Brain microvascular endothelial cell (primary cell): ENCODE data around the gene STARD10.

Experiments used
- DNase-seq: peaks from one replicate; pipeline ENCODE4 v3.0.0-alpha.2; 2020
- H3K27ac ChIP-seq: fragments of 250-450 bp; sonication (Bioruptor Pico); 2 replicates; pipeline ENCODE4 v1.5.1; 2020; ENCODE audit warnings: mild to moderate bottlenecking, moderate library complexity
- H3K27me3 ChIP-seq: fragments of 250-450 bp; sonication (Bioruptor Pico); replicated peaks from 2 replicates; pipeline ENCODE4 v1.5.1; 2020; ENCODE audit warnings: mild to moderate bottlenecking
- H3K36me3 ChIP-seq: fragments of 250-450 bp; sonication (Bioruptor Pico); replicated peaks from 2 replicates; pipeline ENCODE4 v1.5.1; 2020; ENCODE audit warnings: mild to moderate bottlenecking
- H3K4me3 ChIP-seq: 2 replicates; pipeline ENCODE4 v1.5.1; 2011; ENCODE audit warnings: low read depth, mild to moderate bottlenecking, control low read depth, low read length, moderate library complexity
- in situ Hi-C: cut with HindIII; loops from 2 replicates; pipeline ENCODE4 v1.10.0; 2017; ENCODE audit warnings: low sequenced_read_pairs, low pct_ligation_motif_present
- TF ChIP-seq, protein P1 (sequence below): IDR thresholded peaks from 2 replicates; pipeline ENCODE4 v1.5.1; 2011; ENCODE audit warnings: low read depth, mild to moderate bottlenecking, moderate library complexity, low read length, control low read depth, inconsistent platforms; ENCODE audit errors: missing control alignments

STARD10 gene

DNA sequence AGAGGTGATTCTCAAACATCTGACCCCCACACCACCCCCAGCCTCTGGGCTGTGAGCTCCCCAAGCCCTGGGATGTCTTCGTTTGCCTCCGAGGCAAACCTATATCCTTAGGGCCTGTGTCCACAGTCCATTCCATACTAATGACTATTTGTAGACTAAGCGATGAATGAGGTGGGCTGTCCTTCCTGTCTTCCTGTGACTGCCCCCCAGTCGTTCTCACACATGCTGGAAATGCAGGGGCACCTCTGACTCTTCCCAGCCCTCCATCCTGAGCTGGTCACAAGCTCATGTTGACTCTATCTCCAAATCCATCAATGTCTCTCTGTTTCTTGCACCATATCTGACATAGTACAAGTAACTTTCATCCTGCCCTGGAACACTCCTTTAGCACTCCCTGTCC lies 25.1 kb upstream of the STARD10 start:
- no peaks in the 10 kb centered on the region for H3K36me3 ChIP-seq

DNA sequence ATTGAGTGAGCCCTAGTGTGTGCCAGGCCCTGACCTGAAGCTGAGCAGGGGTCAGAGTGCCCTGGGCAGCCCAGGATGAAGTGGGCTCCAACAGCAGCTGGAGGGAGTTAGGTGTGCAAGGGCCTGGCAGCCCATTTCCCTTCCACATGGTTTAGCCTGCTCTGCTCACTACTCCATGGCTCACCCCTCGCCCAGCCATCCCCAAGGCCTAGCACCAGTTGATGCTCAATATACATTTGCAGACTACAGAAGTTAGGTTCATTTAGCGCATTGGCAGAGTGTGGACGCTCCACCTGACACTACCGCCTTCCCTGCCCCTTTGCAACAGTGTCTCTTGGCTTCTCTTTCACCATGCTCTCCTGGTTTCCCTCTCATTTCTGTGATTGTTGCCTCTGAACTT lies 24.1 kb upstream of the STARD10 start:
- no peaks in the 10 kb centered on the region for H3K27me3 ChIP-seq
- H3K27ac ChIP-seq, result no peak overlapping the region
- H3K36me3 ChIP-seq, result no peaks in the 10 kb centered on the region
- in situ Hi-C loops, result no loop called here
- TF ChIP-seq, protein P1, sequence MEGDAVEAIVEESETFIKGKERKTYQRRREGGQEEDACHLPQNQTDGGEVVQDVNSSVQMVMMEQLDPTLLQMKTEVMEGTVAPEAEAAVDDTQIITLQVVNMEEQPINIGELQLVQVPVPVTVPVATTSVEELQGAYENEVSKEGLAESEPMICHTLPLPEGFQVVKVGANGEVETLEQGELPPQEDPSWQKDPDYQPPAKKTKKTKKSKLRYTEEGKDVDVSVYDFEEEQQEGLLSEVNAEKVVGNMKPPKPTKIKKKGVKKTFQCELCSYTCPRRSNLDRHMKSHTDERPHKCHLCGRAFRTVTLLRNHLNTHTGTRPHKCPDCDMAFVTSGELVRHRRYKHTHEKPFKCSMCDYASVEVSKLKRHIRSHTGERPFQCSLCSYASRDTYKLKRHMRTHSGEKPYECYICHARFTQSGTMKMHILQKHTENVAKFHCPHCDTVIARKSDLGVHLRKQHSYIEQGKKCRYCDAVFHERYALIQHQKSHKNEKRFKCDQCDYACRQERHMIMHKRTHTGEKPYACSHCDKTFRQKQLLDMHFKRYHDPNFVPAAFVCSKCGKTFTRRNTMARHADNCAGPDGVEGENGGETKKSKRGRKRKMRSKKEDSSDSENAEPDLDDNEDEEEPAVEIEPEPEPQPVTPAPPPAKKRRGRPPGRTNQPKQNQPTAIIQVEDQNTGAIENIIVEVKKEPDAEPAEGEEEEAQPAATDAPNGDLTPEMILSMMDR, result no peak
- DNase-seq, result no peak
- no peak overlapping the region for H3K4me3 ChIP-seq

More for the DNA sequence above, 25.1 kb upstream of the STARD10 start:
- Histone ChIP-seq H3K27ac (no peak overlapping the region), H3K27me3 (no peaks in the 10 kb centered on the region), H3K4me3 (no peak overlapping the region)
- no peak for DNase-seq
- in situ Hi-C loops, result no loop called here
- TF ChIP-seq, protein P1, result no peak

DNA sequence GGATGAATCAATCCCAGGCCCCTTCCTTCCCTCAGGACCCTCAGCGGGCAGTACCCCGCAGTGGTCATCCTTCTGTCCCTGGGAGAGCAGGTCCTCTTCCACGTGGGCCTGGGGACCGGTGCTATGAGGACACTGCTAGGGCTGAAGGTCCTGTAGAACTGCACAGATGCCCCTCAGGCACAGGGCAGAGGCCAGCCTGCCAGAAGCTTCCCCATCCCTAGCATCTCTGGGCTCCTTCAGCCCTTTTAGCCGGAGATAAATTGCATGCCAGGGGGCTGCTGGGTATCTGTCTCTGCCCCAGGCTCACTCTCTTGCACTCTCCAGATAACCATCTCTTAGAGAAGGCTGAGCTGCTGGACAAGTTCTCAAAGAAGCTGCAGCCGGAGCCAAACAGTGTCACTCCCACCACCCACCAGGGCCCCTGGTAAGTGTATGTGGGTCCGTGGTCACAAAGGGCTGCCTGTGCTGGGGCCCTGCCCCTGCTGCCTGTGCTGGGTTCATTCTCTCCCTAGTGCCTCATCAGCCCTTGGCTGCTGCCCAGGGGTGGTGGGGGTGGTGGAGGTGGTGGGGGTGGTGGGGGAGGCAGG lies 22.6 kb upstream of the STARD10 start:
- H3K4me3 ChIP-seq, result no peak overlapping the region
- in situ Hi-C loops, result no loop called here
- TF ChIP-seq, protein P1, result no peak
- H3K27me3 ChIP-seq, result no peaks in the 10 kb centered on the region
- DNase-seq, result no peak
- no peaks in the 10 kb centered on the region for H3K36me3 ChIP-seq
- H3K27ac ChIP-seq, result no peak overlapping the region

DNA sequence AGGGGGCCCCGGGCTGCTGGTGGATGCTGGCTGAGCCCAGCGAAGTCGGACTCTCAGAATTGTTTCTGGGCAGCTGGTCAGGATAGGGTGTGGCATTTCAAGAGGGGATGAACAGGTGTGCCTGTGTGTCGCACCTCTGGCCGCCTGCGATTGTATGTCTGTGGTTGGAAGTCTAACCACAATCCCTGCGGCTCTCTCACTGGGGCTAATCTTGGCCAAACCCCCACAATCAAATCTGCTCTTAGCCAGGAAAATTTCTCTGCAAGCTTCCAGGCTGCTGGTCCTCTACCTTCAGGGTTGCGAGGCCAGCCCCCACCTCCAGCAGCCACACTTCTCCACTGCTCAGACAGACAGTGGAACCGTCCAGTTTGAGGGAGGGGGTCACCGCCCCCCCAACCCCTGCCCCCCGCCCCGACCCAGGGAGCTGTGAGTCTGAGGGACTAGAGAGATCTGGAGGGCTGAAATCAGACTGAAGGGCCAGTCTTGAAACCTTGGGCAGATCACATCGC lies 21.3 kb upstream of the STARD10 start:
- no peaks in the 10 kb centered on the region for H3K27me3 ChIP-seq
- DNase-seq, result no peak
- in situ Hi-C loops, result no loop called here
- TF ChIP-seq, protein P1, result no peak
- no peaks in the 10 kb centered on the region for H3K36me3 ChIP-seq
- peak overlapping the region; percentile 98 for H3K27ac ChIP-seq
- H3K4me3 ChIP-seq, result peak overlapping the region; percentile 85

DNA sequence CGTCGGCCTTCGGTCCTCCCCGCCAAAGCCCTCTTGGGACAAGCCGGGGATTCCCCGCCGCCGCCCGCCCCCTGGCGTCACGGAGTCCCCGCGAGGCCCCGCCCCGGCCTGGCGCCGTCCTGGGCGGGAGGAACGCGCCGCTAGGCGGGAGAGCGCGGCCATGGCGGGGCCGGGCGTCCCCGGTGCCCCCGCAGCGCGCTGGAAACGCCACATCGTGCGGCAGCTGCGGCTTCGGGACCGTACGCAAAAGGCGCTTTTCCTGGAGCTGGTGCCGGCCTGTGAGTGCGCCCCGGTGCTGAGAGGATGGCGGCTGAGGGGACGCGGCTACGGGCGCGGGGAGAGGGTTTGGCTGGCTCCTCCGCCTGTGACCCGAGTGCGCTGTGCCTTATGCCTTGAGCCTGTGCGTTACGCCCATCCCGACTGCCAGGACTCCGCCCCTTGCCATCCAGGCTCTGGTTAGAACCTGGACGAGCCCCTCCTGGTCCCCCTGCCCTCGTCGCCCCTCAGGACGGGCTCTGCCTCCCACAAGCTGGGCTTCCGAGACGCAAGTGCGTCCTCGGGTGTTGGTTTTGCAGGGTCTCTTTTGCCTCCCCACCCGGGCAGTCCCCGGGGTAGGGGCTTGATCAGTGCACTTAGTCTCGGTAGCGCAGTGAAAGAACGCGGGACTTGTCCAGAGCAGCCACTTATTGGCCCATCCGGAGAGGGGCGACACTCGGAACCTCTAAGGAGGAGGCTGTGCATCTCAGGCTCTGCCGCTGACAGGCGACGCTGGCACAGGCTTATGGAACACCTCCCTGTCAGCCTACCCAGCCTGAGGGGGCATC lies 20.7 kb upstream of the STARD10 start, which contains the start of gene ATG16L2:
Gene ATG16L2 (plus strand): TSS at position 126 of the 824 bp plus-strand sequence. CDS start 35 bp downstream, at position 161.
- TF ChIP-seq, protein P1, result no peak
- no peaks in the 10 kb centered on the region for H3K36me3 ChIP-seq
- in situ Hi-C loops, result no loop called here
- H3K27me3 ChIP-seq, result no peaks in the 10 kb centered on the region
- DNase-seq, result peak; percentile 65
- peak within 1 kb of the TSS; percentile 85 for H3K4me3 ChIP-seq
- peak within 1 kb of the TSS; percentile 98 for H3K27ac ChIP-seq
